ENCODE data around the gene TOX3. TPM values are rescaled to one million over a fixed set of nuclear protein-coding genes. Genes with fewer than 3 reads are reported as not detected.

TOX3 gene
- total and polyA plus RNA-seq, 10 of the 15 experiments (the other 5 are each of a cell fraction or from before 2014, with no cell fraction given), result not detected

- intact Hi-C loops (cut with micrococcal nuclease; ENCODE audit: unreplicated experiment) (no loop called here), in situ Hi-C loops (cut with MboI) (no loop called here)
- 24% methylated on average over 27 of the region's 36 CpGs for WGBS (ENCODE audit: insufficient coverage, insufficient replicate concordance, low lambda C conversion rate, missing lambda C conversion rate)
- Histone ChIP-seq H3K79me2 (ENCODE audit: control insufficient read depth, insufficient read depth, low read length) (no peaks in the 10 kb centered on the region), H3K9ac (ENCODE audit: control insufficient read depth, insufficient read depth, low read length) (no peak overlapping the region), H3K36me3 (ENCODE audit: control insufficient read depth in 2 of 2, insufficient read depth in 2 of 2, low read length in 1 of 2) (no peaks in the 10 kb centered on the region), H3K4me3 (no peak overlapping the region), H4K20me1 (ENCODE audit: control insufficient read depth, insufficient read depth) (no peaks in the 10 kb centered on the region), H3K9me3 (replicated peaks; ENCODE audit: control insufficient read depth, insufficient read depth, low read length) (no peaks in the 10 kb centered on the region), H2AFZ (ENCODE audit: control insufficient read depth, low read depth, low read length) (no peak overlapping the region), H3K27ac (ENCODE audit: control insufficient read depth, insufficient read depth) (no peak overlapping the region), H3K4me2 (ENCODE audit: control insufficient read depth, insufficient read depth) (no peak overlapping the region), H3K27me3 (replicated peaks in 1 of 2; ENCODE audit: control insufficient read depth in 2 of 2, insufficient read depth in 2 of 2, low read length in 1 of 2) (peaks cover 2 to 3% of the 10 kb centered on the region in 2 experiments), H3K4me1 (ENCODE audit: control insufficient read depth, insufficient read depth, low read length) (no peaks in the 10 kb centered on the region)
- FAIRE-seq (no peak), DNase-seq (ENCODE audit: low read depth, low spot score) (no peak), ATAC-seq (no peak)
- TF ChIP-seq MTA3 (IDR thresholded peaks at IDR 0.05; ENCODE audit: borderline replicate concordance, low read length) (no peak), RCOR1 (conservative IDR thresholded peaks at IDR 0.05; ENCODE audit: low read depth, low read length) (no peak), CHD1 (IDR thresholded peaks at IDR 0.05; ENCODE audit: low read depth, low read length) (no peak)
- BruUV-seq (replicated peaks), result no TSS peak
- SMC1A ChIA-PET (ENCODE audit: uncharacterized antibody, unreplicated experiment), result no interaction called here
- RAD21 ChIA-PET (ENCODE audit: unreplicated experiment), result no interaction called here
- POLR2A ChIA-PET, result no interaction called here
- CTCF ChIA-PET, result no interaction called here
Measured at GRCh38 chr16:52545222-52545897, 1.6 kb downstream of the TOX3 start.

GRCh38 chr16:52544703-52545102 lies 2.2 kb downstream of the TOX3 start:
- no peaks in the 10 kb centered on the region for H4K20me1 ChIP-seq (ENCODE audit: control insufficient read depth, insufficient read depth)
- no peaks in the 10 kb centered on the region for H3K79me2 ChIP-seq (ENCODE audit: control insufficient read depth, insufficient read depth, low read length)
- peaks cover 2 to 3% of the 10 kb centered on the region in 2 experiments for H3K27me3 ChIP-seq (replicated peaks in 1 of 2; ENCODE audit: control insufficient read depth in 2 of 2, insufficient read depth in 2 of 2, low read length in 1 of 2)
- ATAC-seq (no peak), FAIRE-seq (no peak), DNase-seq (ENCODE audit: low read depth, low spot score) (no peak)
- no peaks in the 10 kb centered on the region for H3K9me3 ChIP-seq (replicated peaks; ENCODE audit: control insufficient read depth, insufficient read depth, low read length)
- 0% methylated on average over 2 of the region's 2 CpGs for WGBS (ENCODE audit: insufficient coverage, insufficient replicate concordance, low lambda C conversion rate, missing lambda C conversion rate)
- no peak overlapping the region for H3K9ac ChIP-seq (ENCODE audit: control insufficient read depth, insufficient read depth, low read length)
- no peak overlapping the region for H3K4me2 ChIP-seq (ENCODE audit: control insufficient read depth, insufficient read depth)
- ChIA-PET CTCF (no interaction called here), SMC1A (ENCODE audit: uncharacterized antibody, unreplicated experiment) (no interaction called here), RAD21 (ENCODE audit: unreplicated experiment) (no interaction called here), POLR2A (no interaction called here)
- no peaks in the 10 kb centered on the region for H3K36me3 ChIP-seq (ENCODE audit: control insufficient read depth in 2 of 2, insufficient read depth in 2 of 2, low read length in 1 of 2)
- no peak overlapping the region for H2AFZ ChIP-seq (ENCODE audit: control insufficient read depth, low read depth, low read length)
- no peak overlapping the region for H3K27ac ChIP-seq (ENCODE audit: control insufficient read depth, insufficient read depth)
- no peak overlapping the region for H3K4me3 ChIP-seq
- BruUV-seq (replicated peaks), result no TSS peak
- in situ Hi-C loops (cut with MboI), result no loop called here
- intact Hi-C loops (cut with micrococcal nuclease; ENCODE audit: unreplicated experiment), result no loop called here
- H3K4me1 ChIP-seq (ENCODE audit: control insufficient read depth, insufficient read depth, low read length), result no peaks in the 10 kb centered on the region
- no peak for TF ChIP-seq SIX5 (IDR thresholded peaks at IDR 0.05; ENCODE audit: low read depth, low read length, severe bottlenecking)
- no peak for TF ChIP-seq CREM (IDR thresholded peaks at IDR 0.05; ENCODE audit: low read depth)
- no peak for TF ChIP-seq CHD4 (IDR thresholded peaks at IDR 0.05)
- TF ChIP-seq MXI1 (IDR thresholded peaks at IDR 0.05; ENCODE audit: low read depth, low read length), result no peak
- TF ChIP-seq RBBP5 (conservative IDR thresholded peaks at IDR 0.05), result no peak
- no peak for TF ChIP-seq CHD1 (IDR thresholded peaks at IDR 0.05; ENCODE audit: low read depth, low read length)
